ENCODE measurements around the gene APC2.
"Not testable (repeated sequence)": the region's sequence is repeated elsewhere in the genome, so short reads cannot be mapped to it uniquely, and the experiment has no call there.

Gene APC2

GRCh38 chr19:1412995-1413800 is 36.7 kb upstream of the APC2 start:
- no peak for DNase-seq (ENCODE audit: low spot score)

DNA sequence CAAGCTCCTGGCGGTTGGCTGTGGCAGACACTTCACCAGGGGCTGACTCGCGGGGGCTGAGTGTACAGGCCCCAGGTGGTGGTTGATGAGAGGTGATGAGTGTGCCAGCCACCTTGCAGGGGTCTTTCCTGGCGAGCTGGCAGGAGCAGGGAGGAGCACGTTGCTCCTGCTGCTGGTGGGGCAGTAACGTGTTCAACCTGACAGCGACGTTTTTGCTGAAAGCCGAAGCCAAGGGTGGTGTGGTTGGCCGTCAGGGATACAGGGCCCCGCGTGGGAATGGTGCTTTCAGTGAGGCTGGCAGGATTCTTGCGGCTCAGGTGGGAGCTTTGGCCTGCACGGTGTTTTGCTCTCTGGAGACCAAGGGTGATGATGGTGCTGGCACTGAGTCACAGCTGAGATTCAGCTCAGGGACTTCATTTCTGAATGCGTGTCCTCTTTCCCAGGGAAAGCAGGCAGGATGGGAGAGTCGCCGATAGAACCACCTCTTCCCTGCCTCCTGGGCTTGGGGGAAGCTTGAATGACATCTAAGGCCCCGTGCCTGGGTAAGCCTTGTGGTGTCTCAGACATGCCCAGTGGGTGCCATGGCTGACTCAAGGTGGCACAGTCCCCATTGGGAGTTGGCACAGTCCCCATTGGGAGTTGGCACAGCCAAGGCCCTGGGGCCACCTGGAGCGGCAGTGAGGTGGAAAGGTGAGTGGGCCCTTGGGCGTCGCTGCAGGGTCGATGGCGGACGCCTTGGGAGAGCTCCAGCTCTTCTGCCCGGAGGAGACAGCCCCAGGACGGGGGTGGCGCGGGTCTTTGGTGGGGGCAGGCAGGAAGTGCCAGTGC is 33.7 kb upstream of the APC2 start:
- DNase-seq (ENCODE audit: low spot score): no peak

- DNase-seq (ENCODE audit: low spot score): no peak
These were observed 32.8 kb upstream of the APC2 start for GRCh38 chr19:1417145-1417544.

DNA sequence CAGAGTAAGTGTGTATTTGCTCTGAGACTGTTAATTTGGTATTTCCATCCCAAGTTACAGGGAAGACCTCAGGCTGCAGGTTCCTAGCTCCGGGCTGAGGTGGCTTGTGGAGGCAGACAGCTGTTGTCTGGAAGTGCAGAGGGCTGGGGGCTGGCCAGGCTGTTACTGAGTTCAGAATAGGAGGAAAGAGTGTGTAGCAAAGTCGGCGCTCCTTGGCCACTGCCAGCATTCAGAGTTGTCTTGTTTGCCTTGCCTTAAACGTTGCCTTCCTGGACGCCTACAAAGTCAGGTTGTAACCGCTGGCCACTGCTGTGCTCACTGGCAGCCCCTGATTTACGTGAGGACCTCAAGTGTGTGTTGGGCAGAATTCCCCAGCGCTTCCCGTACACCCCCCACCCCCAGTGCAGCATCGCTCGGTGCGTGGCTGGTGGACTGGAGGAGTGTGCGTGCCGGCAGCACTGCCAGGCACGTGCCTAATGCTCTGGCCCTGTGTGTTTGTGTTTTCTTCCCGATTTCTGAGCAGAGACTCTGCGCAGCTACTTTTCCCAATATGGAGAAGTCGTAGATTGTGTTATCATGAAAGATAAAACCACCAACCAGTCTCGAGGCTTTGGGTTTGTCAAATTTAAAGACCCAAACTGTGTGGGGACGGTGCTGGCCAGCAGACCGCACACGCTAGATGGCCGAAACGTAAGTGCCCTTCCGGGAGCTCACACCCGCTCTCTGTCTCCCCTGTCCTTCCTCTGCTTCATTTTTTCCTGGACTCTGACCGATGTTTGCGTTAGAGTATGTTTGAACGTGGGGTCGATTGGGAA is 32.0 kb upstream of the APC2 start:
- no peak for DNase-seq (ENCODE audit: low spot score)

GRCh38 chr19:1418496-1418775 is 31.5 kb upstream of the APC2 start:
- DNase-seq (ENCODE audit: low spot score): no peak

GRCh38 chr19:1418951-1419738 is 30.8 kb upstream of the APC2 start:
- no peak for DNase-seq (ENCODE audit: low spot score)

DNA sequence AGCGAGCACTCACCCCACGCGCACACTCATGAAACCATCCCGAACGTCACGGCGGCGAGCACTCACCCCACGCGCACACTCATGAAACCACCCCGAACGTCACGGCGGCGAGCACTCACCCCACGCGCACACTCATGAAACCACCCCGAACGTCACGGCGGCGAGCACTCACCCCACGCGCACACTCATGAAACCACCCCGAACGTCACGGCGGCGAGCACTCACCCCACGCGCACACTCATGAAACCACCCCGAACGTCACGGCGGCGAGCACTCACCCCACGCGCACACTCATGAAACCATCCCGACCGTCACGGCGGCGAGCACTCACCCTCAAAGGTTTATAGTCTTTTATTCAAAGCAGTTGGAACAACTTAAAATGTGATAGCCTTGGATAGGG is 29.8 kb upstream of the APC2 start:
- not testable (repeated sequence) for DNase-seq (ENCODE audit: low spot score)

GRCh38 chr19:1420590-1420989 is 29.3 kb upstream of the APC2 start:
- DNase-seq (ENCODE audit: low spot score): no peak

- DNase-seq (ENCODE audit: low spot score): no peak
These were observed 28.5 kb upstream of the APC2 start for GRCh38 chr19:1421218-1421957.

- DNase-seq (ENCODE audit: low spot score): no peak
These were observed 28.0 kb upstream of the APC2 start for GRCh38 chr19:1421958-1422305.

- no peak for DNase-seq (ENCODE audit: low spot score)
These were observed 27.6 kb upstream of the APC2 start for GRCh38 chr19:1422360-1422759.

GRCh38 chr19:1422943-1423342 is 27.0 kb upstream of the APC2 start:
- no peak for DNase-seq (ENCODE audit: low spot score)

- no peak for DNase-seq (ENCODE audit: low spot score)
These were observed 26.3 kb upstream of the APC2 start for GRCh38 chr19:1423436-1424191.

DNA sequence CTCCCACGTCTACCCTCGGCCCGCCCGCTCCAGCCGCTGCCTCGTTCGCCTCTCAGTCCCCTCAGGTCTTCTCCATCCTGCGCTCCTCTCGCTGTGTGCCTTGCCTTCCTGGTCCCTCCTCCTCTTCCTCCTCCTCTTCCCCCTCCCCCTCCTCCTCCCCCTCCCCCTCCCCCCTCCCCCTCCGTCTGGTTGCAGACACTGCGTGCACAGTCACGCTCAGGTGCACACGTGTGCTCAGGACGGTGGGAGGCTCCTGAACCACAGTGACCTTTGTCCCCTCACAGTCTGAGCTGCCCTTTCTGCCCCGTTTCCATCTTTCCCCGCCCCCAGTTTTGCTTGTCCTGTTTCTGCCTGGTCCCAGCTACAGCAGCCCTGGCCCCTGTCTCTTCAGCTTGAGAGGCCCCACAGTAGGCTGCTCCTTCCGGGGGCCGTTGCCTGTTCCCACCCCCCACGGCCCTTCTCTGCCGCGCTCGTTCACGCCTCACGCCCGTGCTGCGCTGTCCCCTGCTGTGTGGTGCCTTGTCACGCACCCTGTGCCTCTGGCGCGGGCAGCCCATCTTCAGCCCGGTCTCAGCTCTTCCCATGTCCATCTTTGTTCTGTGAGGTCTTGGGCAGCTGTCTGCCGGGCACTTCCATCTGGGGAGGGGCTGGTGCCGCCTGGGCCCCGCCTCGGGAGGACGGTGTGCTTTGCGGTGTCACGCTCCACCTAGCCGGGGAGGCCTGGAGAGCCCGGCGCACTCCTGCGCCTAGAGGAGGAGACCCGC is 25.5 kb upstream of the APC2 start:
- no peak for DNase-seq (ENCODE audit: low spot score)

DNA sequence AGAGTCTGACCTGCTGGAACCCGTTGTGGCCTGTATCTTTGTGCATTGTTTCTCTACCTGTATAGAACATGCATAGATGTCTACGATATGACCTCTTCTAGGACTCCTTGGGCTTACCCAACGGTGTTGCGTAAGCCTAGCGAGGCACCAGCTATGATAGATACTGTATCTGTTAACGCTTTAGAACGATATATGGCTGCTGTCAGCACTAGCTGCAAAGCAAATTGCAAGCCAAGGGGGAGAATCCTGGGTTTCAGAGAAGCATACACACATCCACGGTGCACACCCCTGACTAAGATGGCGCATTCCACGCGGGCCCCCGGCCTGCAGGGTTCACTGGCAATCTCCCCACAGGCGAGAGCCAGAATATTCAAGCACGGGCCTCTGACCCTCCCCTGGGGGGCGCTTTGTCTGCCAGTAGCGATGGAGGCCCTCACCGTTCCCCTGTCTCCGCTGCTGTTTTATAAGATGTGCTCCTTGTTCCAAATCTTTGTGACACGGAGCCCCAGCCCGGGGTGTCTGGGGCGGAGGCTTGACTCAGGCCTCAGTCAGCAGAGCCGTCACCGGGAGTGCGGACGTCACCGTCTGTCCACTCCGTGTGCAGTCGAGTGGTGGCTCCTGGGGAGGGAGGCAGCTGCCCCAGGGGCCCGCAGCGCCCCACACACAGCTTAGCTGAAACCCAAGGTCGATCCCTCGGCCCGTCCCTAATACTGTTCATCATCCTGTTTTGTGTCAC is 24.7 kb upstream of the APC2 start:
- DNase-seq (ENCODE audit: low spot score): no peak

GRCh38 chr19:1425902-1426301 is 24.0 kb upstream of the APC2 start:
- DNase-seq (ENCODE audit: low spot score): no peak

GRCh38 chr19:1426736-1427135 is 23.2 kb upstream of the APC2 start:
- no peak for DNase-seq (ENCODE audit: low spot score)

DNA sequence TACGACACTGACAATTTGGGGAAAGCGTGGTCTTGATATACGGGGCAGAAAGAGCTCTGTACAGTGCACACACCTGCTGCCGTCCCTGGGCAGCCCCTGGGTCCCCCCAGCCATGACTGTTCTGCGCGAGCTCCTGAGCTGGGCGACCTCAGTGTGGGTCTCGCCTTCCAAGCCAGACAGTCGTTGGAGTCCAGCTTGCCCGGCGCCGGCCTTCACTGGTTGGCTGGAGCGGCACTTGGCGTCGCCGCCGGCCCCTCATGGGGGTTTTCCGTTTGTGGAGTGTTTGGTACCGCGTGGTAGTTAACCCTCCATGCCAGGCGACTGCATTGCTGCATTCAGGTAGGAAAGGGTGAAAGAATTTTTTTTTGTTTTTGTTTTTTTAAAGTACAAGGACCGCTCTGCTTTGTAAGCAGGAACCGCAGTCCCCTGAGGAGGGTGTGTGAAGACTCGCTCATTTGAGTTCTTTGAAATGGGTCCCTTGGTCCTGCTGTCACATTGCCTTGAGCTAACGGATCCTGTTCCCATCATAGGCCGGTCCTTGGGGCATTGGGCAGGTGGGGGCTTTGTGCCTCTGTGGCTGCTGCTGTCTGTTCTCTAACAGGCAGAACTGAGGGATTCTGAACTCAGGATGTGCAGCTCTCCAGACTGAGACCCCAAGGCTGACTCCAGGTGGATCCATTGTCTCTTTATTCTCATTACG is 22.6 kb upstream of the APC2 start:
- no peak for DNase-seq (ENCODE audit: low spot score)

Data from LoVo (cell line).